ENCODE measurements around the gene PRKACG. TPM values are rescaled to one million over a fixed set of nuclear protein-coding genes. Genes with fewer than 3 reads are reported as not detected.

PRKACG gene
- total and polyA plus RNA-seq, 2 experiments from 2014 or later = not detected

DNA sequence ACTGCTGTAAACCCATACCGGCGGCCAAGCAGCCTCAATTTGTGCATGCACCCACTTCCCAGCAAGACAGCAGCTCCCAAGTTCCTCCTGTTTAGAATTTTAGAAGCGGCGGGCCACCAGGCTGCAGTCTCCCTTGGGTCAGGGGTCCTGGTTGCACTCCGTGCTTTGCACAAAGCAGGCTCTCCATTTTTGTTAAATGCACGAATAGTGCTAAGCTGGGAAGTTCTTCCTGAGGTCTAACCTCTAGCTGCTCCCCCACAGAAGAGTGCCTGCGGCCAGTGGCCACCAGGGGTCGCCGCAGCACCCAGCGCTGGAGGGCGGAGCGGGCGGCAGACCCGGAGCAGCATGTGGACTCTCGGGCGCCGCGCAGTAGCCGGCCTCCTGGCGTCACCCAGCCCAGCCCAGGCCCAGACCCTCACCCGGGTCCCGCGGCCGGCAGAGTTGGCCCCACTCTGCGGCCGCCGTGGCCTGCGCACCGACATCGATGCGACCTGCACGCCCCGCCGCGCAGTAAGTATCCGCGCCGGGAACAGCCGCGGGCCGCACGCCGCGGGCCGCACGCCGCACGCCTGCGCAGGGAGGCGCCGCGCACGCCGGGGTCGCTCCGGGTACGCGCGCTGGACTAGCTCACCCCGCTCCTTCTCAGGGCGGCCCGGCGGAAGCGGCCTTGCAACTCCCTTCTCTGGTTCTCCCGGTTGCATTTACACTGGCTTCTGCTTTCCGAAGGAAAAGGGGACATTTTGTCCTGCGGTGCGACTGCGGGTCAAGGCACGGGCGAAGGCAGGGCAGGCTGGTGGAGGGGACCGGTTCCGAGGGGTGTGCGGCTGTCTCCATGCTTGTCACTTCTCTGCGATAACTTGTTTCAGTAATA is 21.8 kb upstream of the PRKACG start, which contains the start of gene FXN (continued):
- TF ChIP-seq POLR2AphosphoS5 (IDR thresholded peaks at IDR 0.05; ENCODE audit: low read depth) (peak; percentile 49), EZH2phosphoT487 (IDR thresholded peaks at IDR 0.05; ENCODE audit: unreplicated experiment) (no peak), JUNB (IDR thresholded peaks at IDR 0.05; ENCODE audit: unreplicated experiment) (no peak)
- TF ChIP-seq, protein P1, sequence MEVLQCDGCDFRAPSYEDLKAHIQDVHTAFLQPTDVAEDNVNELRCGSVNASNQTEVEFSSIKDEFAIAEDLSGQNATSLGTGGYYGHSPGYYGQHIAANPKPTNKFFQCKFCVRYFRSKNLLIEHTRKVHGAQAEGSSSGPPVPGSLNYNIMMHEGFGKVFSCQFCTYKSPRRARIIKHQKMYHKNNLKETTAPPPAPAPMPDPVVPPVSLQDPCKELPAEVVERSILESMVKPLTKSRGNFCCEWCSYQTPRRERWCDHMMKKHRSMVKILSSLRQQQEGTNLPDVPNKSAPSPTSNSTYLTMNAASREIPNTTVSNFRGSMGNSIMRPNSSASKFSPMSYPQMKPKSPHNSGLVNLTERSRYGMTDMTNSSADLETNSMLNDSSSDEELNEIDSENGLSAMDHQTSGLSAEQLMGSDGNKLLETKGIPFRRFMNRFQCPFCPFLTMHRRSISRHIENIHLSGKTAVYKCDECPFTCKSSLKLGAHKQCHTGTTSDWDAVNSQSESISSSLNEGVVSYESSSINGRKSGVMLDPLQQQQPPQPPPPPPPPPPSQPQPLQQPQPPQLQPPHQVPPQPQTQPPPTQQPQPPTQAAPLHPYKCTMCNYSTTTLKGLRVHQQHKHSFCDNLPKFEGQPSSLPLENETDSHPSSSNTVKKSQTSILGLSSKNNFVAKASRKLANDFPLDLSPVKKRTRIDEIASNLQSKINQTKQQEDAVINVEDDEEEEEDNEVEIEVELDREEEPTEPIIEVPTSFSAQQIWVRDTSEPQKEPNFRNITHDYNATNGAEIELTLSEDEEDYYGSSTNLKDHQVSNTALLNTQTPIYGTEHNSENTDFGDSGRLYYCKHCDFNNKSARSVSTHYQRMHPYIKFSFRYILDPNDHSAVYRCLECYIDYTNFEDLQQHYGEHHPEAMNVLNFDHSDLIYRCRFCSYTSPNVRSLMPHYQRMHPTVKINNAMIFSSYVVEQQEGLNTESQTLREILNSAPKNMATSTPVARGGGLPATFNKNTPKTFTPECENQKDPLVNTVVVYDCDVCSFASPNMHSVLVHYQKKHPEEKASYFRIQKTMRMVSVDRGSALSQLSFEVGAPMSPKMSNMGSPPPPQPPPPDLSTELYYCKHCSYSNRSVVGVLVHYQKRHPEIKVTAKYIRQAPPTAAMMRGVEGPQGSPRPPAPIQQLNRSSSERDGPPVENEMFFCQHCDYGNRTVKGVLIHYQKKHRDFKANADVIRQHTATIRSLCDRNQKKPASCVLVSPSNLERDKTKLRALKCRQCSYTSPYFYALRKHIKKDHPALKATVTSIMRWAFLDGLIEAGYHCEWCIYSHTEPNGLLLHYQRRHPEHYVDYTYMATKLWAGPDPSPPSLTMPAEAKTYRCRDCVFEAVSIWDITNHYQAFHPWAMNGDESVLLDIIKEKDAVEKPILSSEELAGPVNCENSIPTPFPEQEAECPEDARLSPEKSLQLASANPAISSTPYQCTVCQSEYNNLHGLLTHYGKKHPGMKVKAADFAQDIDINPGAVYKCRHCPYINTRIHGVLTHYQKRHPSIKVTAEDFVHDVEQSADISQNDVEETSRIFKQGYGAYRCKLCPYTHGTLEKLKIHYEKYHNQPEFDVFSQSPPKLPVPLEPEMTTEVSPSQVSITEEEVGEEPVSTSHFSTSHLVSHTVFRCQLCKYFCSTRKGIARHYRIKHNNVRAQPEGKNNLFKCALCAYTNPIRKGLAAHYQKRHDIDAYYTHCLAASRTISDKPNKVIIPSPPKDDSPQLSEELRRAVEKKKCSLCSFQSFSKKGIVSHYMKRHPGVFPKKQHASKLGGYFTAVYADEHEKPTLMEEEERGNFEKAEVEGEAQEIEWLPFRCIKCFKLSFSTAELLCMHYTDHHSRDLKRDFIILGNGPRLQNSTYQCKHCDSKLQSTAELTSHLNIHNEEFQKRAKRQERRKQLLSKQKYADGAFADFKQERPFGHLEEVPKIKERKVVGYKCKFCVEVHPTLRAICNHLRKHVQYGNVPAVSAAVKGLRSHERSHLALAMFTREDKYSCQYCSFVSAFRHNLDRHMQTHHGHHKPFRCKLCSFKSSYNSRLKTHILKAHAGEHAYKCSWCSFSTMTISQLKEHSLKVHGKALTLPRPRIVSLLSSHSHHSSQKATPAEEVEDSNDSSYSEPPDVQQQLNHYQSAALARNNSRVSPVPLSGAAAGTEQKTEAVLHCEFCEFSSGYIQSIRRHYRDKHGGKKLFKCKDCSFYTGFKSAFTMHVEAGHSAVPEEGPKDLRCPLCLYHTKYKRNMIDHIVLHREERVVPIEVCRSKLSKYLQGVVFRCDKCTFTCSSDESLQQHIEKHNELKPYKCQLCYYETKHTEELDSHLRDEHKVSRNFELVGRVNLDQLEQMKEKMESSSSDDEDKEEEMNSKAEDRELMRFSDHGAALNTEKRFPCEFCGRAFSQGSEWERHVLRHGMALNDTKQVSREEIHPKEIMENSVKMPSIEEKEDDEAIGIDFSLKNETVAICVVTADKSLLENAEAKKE (CRISPR knock-in tag; IDR thresholded peaks at IDR 0.05) = no peak

DNA sequence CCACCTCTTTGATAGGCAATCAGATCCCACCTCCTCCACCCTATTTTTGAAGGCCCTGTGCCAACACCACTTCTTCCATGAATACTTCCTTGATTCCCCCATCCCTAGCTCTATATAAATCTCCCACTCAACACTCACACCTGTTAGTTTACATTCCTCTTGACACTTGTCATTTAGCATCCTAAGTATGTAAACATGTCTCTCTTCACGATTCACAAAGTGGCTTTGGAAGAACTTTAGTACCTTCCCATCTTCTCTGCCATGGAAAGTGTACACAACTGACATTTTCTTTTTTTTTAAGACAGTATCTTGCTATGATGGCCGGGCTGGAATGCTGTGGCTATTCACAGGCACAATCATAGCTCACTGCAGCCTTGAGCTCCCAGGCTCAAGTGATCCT is 20.2 kb upstream of the PRKACG start:
- Histone ChIP-seq H3K27me3 (ENCODE audit: insufficient read depth) (no peaks in the 10 kb centered on the region), H4K20me1 (replicated peaks; ENCODE audit: insufficient read depth) (no peaks in the 10 kb centered on the region), H3K27ac (ENCODE audit: low read depth) (no peak overlapping the region), H3K4me1 (ENCODE audit: insufficient read depth) (peaks cover 8% of the 10 kb centered on the region), H3K4me2 (no peak overlapping the region), H3F3A (replicated peaks; ENCODE audit: low read depth) (peaks cover 8% of the 10 kb centered on the region; the same call in 1 of the 2 replicates), H3K9me2 (ENCODE audit: insufficient read depth) (no peaks in the 10 kb centered on the region), H3K79me2 (replicated peaks; ENCODE audit: insufficient read depth) (peaks cover 31% of the 10 kb centered on the region), H3K4me3 (no peak overlapping the region), H3K36me3 (ENCODE audit: insufficient read depth) (no peaks in the 10 kb centered on the region), H2AFZ (no peak overlapping the region)
- Mint-ChIP-seq H3K27me3 (ENCODE audit: insufficient read depth, low read depth, poor library complexity) (peaks cover 7% of the 10 kb centered on the region), H3K4me1 (peaks cover 10% of the 10 kb centered on the region), H3K9me3 (peaks cover 8% of the 10 kb centered on the region; the same call in 2 of the 3 replicates), H3K36me3 (ENCODE audit: low read depth) (0 out of 3 replicates have a peak, but pooled peaks cover 3% of the 10 kb centered on the region), H3K4me3 (no peak overlapping the region), H3K27ac (no peak overlapping the region)
- DNase-seq (ENCODE audit: low spot score) (no peak), ATAC-seq (no peak)
- TF ChIP-seq ZNF331 (CRISPR knock-in tag; IDR thresholded peaks at IDR 0.05; ENCODE audit: low read depth) = no peak
- no peak for TF ChIP-seq EZH2 (IDR thresholded peaks at IDR 0.05; ENCODE audit: low read depth, unreplicated experiment)
- TF ChIP-seq STAT1 (IDR thresholded peaks at IDR 0.05; ENCODE audit: unreplicated experiment) = no peak
- TF ChIP-seq NANOG (IDR thresholded peaks at IDR 0.05; ENCODE audit: borderline replicate concordance) = no peak
- TF ChIP-seq POLR2AphosphoS5 (IDR thresholded peaks at IDR 0.05; ENCODE audit: low read depth) = no peak
- TF ChIP-seq CREB1 (CRISPR knock-in tag; IDR thresholded peaks at IDR 0.05; ENCODE audit: low read depth) = no peak
- TF ChIP-seq EZH2phosphoT487 (IDR thresholded peaks at IDR 0.05; ENCODE audit: unreplicated experiment) = no peak
- TF ChIP-seq, protein P2, sequence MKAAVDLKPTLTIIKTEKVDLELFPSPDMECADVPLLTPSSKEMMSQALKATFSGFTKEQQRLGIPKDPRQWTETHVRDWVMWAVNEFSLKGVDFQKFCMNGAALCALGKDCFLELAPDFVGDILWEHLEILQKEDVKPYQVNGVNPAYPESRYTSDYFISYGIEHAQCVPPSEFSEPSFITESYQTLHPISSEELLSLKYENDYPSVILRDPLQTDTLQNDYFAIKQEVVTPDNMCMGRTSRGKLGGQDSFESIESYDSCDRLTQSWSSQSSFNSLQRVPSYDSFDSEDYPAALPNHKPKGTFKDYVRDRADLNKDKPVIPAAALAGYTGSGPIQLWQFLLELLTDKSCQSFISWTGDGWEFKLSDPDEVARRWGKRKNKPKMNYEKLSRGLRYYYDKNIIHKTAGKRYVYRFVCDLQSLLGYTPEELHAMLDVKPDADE (IDR thresholded peaks at IDR 0.05) = no peak
